Choroid plexus epithelial cell (primary cell): ENCODE measurements around the gene GDF7.

Experiments used
- DNase-seq: peaks from one replicate; pipeline ENCODE4 v3.0.0-alpha.2; 2010; ENCODE audit warnings: low read depth
- H3K4me3 ChIP-seq: 2 replicates; pipeline ENCODE4 v1.5.1; 2011; ENCODE audit warnings: low read depth, mild to moderate bottlenecking, control low read depth, low read length, moderate library complexity
- CTCF ChIP-seq: conservative IDR thresholded peaks from 2 replicates; pipeline ENCODE4 v1.5.1; 2011; ENCODE audit warnings: low read depth, mild to moderate bottlenecking, control low read depth, inconsistent platforms, low read length, moderate library complexity

Gene GDF7

DNA sequence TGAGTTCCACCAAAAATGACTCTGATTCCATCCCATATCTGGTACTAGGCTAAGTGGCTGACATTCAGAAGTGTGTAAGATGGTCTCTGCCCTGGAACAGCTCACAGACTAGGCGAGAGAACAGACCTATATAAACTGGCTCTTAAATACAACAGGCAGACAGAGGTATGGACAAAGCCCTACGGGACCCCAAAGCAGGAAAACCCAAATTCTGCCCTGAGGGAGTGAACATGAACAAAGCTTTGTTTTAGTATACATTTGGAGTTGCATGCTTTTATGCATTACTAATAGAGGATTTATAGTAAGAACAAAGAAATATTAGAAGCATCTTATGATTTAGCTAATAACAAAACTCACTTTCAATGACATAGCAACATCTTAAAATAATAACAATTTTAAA, 25.1 kb downstream of the GDF7 start:
- DNase-seq, result no peak
- TF ChIP-seq CTCF, result no peak
- no peak overlapping the region for H3K4me3 ChIP-seq

GRCh38 chr2:20693317-20693716, 26.4 kb downstream of the GDF7 start:
- no peak for DNase-seq
- no peak for TF ChIP-seq CTCF

GRCh38 chr2:20696366-20696765, 29.4 kb downstream of the GDF7 start:
- H3K4me3 ChIP-seq, result no peak overlapping the region
- no peak for TF ChIP-seq CTCF
- no peak for DNase-seq

More at GRCh38 chr2:20693317-20693716, 26.4 kb downstream of the GDF7 start:
- no peak overlapping the region for H3K4me3 ChIP-seq

DNA sequence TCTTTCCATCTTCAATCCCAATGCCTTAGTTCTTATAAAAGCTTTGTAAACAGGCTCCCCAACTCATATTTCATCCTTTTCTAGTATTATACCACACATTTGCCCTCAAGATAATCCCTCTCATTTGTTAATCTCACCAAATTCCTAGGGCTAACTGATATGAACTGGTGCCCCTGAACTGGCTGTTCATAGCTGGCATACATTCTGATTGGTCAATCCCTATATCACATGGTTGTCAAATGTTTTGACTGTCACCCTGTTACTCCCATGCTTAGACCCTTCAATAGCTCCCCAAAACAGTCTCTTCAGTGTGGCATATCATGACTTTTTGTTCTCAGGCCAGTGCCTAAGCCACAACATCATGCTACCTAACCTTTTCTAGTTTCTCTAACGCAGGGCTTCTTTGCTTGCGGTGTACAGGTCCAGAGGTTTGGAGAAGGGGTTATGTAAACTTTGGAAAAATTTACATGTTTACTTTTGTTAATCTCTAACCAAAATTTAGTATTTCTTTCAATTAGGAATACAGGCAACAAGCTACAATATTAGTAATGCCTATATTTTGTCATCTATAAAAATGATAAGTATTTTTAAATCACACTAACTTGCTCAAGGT, 30.5 kb downstream of the GDF7 start:
- TF ChIP-seq CTCF, result no peak
- DNase-seq, result no peak
- no peak overlapping the region for H3K4me3 ChIP-seq

GRCh38 chr2:20698916-20699613, 32.1 kb downstream of the GDF7 start:
- DNase-seq, result no peak
- no peak for TF ChIP-seq CTCF
- no peak overlapping the region for H3K4me3 ChIP-seq

DNA sequence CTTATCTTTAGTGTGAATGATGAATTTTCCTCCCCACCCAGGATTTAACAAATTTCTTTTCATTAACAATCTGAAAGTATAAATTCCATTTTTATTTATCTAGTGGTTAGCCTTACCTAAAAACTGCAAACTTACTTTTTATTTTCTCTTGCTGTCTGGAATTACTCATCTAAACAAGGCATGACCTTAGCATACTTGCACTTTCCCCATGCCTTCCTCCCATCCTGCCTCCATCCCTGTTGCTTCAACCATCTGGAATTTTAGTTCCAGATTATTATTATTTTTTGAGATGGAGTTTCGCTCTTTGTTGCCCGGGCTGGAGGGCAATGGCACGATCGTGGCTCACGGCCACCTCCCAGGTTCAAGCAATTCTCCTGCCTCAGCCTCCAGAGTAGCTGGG, 35.6 kb downstream of the GDF7 start:
- no peak overlapping the region for H3K4me3 ChIP-seq
- no peak for TF ChIP-seq CTCF
- peak; percentile 71 for DNase-seq

GRCh38 chr2:20704886-20705285, 37.9 kb downstream of the GDF7 start:
- DNase-seq, result no peak
- TF ChIP-seq CTCF, result no peak
- H3K4me3 ChIP-seq, result no peak overlapping the region
